ENCODE results near the gene KRT6B. TPM values are rescaled to one million over a fixed set of nuclear protein-coding genes. Genes with fewer than 3 reads are reported as not detected.

The KRT6B gene
- polyA plus RNA-seq, 1 donor (not counting 4 experiments of a cell fraction or from before 2014, with no cell fraction given), result 2,016 TPM

DNA sequence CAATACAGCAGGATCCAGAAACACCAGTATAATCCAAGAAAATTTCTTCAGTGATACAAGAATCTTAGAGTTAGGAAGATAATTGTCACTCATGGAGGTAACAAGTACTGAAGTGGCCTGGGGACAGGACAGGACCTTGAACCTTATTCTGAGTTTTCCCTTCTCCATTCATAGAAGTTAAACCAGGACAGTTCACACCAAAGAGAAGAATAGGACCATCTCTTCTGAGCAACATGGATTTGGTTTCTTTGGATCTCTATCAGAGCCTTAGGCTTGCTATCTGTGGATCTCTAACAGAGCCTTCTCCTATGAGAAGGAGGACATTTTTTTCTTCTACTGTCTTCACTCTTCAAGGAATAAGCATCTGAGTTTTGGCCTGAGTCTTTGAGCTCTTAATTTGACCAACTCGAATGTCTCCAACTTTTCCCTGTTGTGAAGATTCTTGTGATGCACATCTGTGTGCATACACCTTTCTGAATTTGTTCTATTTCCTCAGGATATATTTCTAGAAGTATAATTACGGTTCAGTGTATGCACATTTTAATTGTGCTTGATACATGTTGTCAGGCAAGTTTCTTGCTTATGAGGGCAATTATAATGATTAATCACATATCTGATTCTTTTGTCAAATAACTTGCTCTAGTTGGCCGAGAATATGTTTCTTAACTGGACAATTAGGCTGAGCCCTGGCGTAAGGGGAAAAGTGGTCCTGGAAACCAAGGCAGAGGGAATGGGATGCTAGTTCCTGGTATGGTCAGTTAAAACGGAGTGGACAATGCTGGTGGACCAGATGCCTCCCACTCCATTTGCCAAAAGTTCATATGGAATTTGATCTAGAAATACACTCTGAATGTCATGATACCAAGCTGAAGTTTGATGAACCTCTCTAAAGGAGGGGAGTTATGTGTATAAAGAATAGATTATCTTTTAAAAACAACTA is 34.5 kb upstream of the KRT6B start:
- no peak for DNase-seq (ENCODE audit: low read depth, low spot score)
- no peaks in the 10 kb centered on the region for H3K4me1 ChIP-seq (ENCODE audit: control insufficient read depth, extremely low read depth, insufficient read depth, low read length)
- TF ChIP-seq, protein P1, sequence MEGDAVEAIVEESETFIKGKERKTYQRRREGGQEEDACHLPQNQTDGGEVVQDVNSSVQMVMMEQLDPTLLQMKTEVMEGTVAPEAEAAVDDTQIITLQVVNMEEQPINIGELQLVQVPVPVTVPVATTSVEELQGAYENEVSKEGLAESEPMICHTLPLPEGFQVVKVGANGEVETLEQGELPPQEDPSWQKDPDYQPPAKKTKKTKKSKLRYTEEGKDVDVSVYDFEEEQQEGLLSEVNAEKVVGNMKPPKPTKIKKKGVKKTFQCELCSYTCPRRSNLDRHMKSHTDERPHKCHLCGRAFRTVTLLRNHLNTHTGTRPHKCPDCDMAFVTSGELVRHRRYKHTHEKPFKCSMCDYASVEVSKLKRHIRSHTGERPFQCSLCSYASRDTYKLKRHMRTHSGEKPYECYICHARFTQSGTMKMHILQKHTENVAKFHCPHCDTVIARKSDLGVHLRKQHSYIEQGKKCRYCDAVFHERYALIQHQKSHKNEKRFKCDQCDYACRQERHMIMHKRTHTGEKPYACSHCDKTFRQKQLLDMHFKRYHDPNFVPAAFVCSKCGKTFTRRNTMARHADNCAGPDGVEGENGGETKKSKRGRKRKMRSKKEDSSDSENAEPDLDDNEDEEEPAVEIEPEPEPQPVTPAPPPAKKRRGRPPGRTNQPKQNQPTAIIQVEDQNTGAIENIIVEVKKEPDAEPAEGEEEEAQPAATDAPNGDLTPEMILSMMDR (optimal IDR thresholded peaks at IDR 0.05 in 1 of 3, IDR thresholded peaks at IDR 0.05 in 1 of 3, conservative IDR thresholded peaks at IDR 0.05 in 1 of 3; ENCODE audit: extremely low read depth in 1 of 3, insufficient read depth in 2 of 3, low read length in 3 of 3), result no peak
- no peak overlapping the region for H3K9ac ChIP-seq (ENCODE audit: control insufficient read depth, extremely low read depth, insufficient read depth, low read length)
- H3K4me3 ChIP-seq (ENCODE audit: control insufficient read depth in 2 of 3, extremely low read depth in 1 of 3, insufficient read depth in 2 of 3, low read depth in 1 of 3, low read length in 3 of 3), result no peak overlapping the region
- no peak overlapping the region for H3K4me2 ChIP-seq (ENCODE audit: control insufficient read depth, extremely low read depth, insufficient read depth, low read depth, low read length)
- no peaks in the 10 kb centered on the region for H3K27me3 ChIP-seq (ENCODE audit: control insufficient read depth, extremely low read depth, insufficient read depth, low read length)
- no peaks in the 10 kb centered on the region for H3K9me3 ChIP-seq (ENCODE audit: control insufficient read depth, low read depth, low read length)
- H2AFZ ChIP-seq (ENCODE audit: control insufficient read depth, low read length), result no peak overlapping the region
- no peaks in the 10 kb centered on the region for H3K9me1 ChIP-seq (ENCODE audit: control insufficient read depth, extremely low read depth, insufficient read depth, low read length)
- peaks cover 22% of the 10 kb centered on the region for H4K20me1 ChIP-seq (ENCODE audit: control insufficient read depth, extremely low read depth, insufficient read depth, low read length)
- peaks cover 4% of the 10 kb centered on the region for H3K79me2 ChIP-seq (ENCODE audit: control insufficient read depth, insufficient read depth, low read length)
- dilution Hi-C loops (cut with MboI; ENCODE audit: extremely low pct_ligation_motif_present, low sequenced_read_pairs), result no loop called here
- H3K36me3 ChIP-seq (ENCODE audit: control insufficient read depth in 2 of 2, extremely low read depth in 1 of 2, insufficient read depth in 2 of 2, low read length in 2 of 2), result peaks cover 11 to 24% of the 10 kb centered on the region in 2 experiments
- FAIRE-seq, result peak; percentile 81
- no peak overlapping the region for H3K27ac ChIP-seq (ENCODE audit: control insufficient read depth, insufficient read depth, low read length)

DNA sequence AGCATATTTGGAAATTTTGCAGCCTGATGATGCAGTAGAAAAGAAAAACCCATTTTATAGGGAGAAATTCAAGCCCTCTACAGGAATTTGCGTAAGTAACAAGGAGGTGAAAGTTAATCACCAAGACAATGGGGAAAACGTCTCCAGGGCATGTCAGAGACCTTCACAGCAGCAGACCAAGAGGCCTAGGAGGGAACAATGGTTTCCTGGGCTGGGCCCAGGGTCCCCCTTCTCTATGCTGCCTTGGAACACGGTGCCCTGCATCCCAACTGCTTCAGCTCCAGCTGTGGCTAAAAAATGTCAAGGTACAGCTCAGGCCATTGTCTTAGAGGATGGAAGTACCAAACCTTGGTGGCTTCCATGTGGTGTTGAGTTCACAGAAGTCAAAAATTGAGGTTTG is 28.1 kb upstream of the KRT6B start:
- dilution Hi-C loops (cut with MboI; ENCODE audit: extremely low pct_ligation_motif_present, low sequenced_read_pairs), result no loop called here
- FAIRE-seq, result no peak

More for the DNA sequence above, 28.1 kb upstream of the KRT6B start:
- no peak overlapping the region for H3K9ac ChIP-seq (ENCODE audit: control insufficient read depth, extremely low read depth, insufficient read depth, low read length)
- H2AFZ ChIP-seq (ENCODE audit: control insufficient read depth, low read length), result no peak overlapping the region
- no peaks in the 10 kb centered on the region for H3K9me3 ChIP-seq (ENCODE audit: control insufficient read depth, low read depth, low read length)
- no peak for DNase-seq (ENCODE audit: low read depth, low spot score)
- no peaks in the 10 kb centered on the region for H3K79me2 ChIP-seq (ENCODE audit: control insufficient read depth, insufficient read depth, low read length)
- H3K9me1 ChIP-seq (ENCODE audit: control insufficient read depth, extremely low read depth, insufficient read depth, low read length), result no peaks in the 10 kb centered on the region
- H3K27me3 ChIP-seq (ENCODE audit: control insufficient read depth, extremely low read depth, insufficient read depth, low read length), result no peaks in the 10 kb centered on the region
- no peaks in the 10 kb centered on the region for H4K20me1 ChIP-seq (ENCODE audit: control insufficient read depth, extremely low read depth, insufficient read depth, low read length)
- TF ChIP-seq, protein P1 (optimal IDR thresholded peaks at IDR 0.05 in 1 of 3, IDR thresholded peaks at IDR 0.05 in 1 of 3, conservative IDR thresholded peaks at IDR 0.05 in 1 of 3; ENCODE audit: extremely low read depth in 1 of 3, insufficient read depth in 2 of 3, low read length in 3 of 3), result no peak
- TF ChIP-seq EZH2 (IDR thresholded peaks at IDR 0.05; ENCODE audit: low read length), result no peak
- no peak overlapping the region for H3K4me3 ChIP-seq (ENCODE audit: control insufficient read depth in 2 of 3, extremely low read depth in 1 of 3, insufficient read depth in 2 of 3, low read depth in 1 of 3, low read length in 3 of 3)
- no peak overlapping the region for H3K27ac ChIP-seq (ENCODE audit: control insufficient read depth, insufficient read depth, low read length)
- no peak overlapping the region for H3K4me2 ChIP-seq (ENCODE audit: control insufficient read depth, extremely low read depth, insufficient read depth, low read depth, low read length)
- H3K4me1 ChIP-seq (ENCODE audit: control insufficient read depth, extremely low read depth, insufficient read depth, low read length), result no peaks in the 10 kb centered on the region
- no peaks in the 10 kb centered on the region for H3K36me3 ChIP-seq (ENCODE audit: control insufficient read depth in 2 of 2, extremely low read depth in 1 of 2, insufficient read depth in 2 of 2, low read length in 2 of 2)

Data from keratinocyte (primary cell).